Measurements from ENCODE around the gene RCL1.

GRCh38 chr9:4833781-4834560 is 41.2 kb downstream of the RCL1 start:
- TF ChIP-seq SUZ12 (IDR thresholded peaks at IDR 0.05; ENCODE audit: extremely low read depth, insufficient read depth, insufficient read length): no peak
- TF ChIP-seq ZNF274 (IDR thresholded peaks at IDR 0.05; ENCODE audit: low read depth, low read length): no peak

Measured in NT2/D1 (cell line).